ENCODE measurements around the gene NOTCH1.

Gene NOTCH1

DNA sequence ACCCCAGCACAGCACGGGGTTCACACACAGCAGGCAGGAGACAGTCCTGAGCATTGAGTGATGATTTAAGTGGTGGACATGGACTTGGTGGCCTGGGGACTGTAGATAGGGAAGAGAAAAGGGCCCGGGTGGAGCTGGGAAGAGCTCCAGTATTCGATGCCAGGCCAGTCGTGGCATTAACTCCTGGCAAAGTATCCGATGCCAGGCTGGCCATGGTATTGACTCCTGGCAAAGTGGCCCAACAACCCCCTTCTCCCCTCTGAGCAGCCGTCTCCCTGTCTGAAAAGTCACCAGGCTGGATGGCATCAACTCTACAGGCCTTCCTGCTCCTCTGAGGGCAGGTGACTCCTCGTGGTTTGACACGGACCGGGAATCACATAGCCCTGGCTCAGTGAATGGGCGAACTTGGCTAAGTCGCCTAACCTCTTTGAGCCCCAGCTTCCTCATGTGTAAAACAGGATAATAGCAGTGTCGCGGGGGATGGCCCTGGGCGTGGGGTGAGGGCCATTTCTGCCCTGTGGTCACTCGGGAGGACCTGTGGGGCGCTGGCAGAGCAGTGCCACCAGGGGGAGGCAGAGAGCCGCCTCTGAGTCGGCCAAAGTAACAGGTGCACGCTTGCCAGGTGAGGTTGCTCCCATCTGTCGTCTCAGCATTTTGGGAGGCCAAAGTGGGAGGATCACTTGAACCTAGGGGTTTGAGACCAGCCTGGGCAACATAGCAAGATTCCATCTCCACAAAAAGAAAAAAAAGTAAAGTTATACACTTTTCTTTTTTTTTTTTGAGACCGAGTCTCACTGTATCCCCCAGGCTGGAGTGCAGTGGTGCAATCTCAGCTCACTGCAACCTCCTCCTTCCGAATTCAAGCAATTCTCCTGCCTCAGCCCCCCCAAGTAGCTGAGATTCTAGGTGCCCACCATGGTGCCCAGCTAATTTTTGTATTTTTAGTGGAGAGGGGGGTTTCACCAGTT lies 57.3 kb downstream of the NOTCH1 start:
- DNase-seq (ENCODE audit: low read depth): no peak
- peak; percentile 90 for TF ChIP-seq CTCF (conservative IDR thresholded peaks at IDR 0.05; ENCODE audit: low read length)
- H3K4me3 ChIP-seq (ENCODE audit: low read length): no peak overlapping the region

GRCh38 chr9:136487672-136488071 lies 58.2 kb downstream of the NOTCH1 start:
- no peak for TF ChIP-seq CTCF (conservative IDR thresholded peaks at IDR 0.05; ENCODE audit: low read length)
- DNase-seq (ENCODE audit: low read depth): no peak
- H3K4me3 ChIP-seq (ENCODE audit: low read length): no peak overlapping the region

DNA sequence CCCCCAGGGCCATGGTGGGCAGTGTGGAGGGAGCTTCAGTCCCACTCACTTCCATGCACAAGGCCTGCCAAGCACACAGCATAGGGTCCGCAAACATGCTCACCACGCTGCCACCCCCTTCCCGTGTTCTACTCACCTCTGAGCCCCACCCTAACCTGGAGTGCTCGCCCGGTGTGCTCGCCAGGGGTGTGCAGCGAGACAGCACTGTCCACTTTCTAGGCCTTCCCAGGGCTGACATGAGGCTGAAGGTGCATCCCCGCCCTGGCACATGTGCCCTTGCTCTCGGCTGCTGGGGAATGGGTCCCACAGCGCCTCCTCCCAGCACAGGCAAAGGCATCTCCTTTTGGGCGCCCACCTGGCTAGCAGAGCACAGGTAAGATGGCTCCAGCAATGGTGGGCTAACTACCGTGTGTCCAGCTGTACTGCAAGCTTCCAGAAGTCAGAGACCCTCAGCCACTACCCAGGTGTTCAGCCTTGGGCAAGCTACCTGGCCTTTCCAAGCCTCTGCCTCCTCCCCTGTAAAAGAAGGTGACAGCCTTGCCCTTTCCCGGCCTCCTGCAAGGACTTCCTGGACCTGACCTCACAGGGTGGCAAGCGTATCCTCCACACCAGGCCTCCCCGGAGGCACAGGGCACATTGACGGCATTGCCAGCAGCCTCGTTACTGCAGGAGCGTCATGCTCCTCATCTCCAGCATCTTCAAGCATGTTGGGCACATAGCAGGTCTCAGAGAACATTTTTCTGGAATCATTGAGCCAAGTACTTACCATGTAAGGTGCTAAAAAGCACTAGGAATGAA lies 58.8 kb downstream of the NOTCH1 start:
- no peak for DNase-seq (ENCODE audit: low read depth)
- no peak overlapping the region for H3K4me3 ChIP-seq (ENCODE audit: low read length)
- TF ChIP-seq CTCF (conservative IDR thresholded peaks at IDR 0.05; ENCODE audit: low read length): no peak

GRCh38 chr9:136486131-136486530 lies 59.7 kb downstream of the NOTCH1 start:
- no peak for TF ChIP-seq CTCF (conservative IDR thresholded peaks at IDR 0.05; ENCODE audit: low read length)
- DNase-seq (ENCODE audit: low read depth): no peak
- no peak overlapping the region for H3K4me3 ChIP-seq (ENCODE audit: low read length)

GRCh38 chr9:136485049-136486045 lies 60.5 kb downstream of the NOTCH1 start:
- peak; percentile 87 for TF ChIP-seq CTCF (conservative IDR thresholded peaks at IDR 0.05; ENCODE audit: low read length)
- DNase-seq (ENCODE audit: low read depth): peak; percentile 67
- no peak overlapping the region; the same call in 1 of the 2 replicates for H3K4me3 ChIP-seq (ENCODE audit: low read length)
